IPS DF 4.7 (cell line): ENCODE results near the gene GLB1L2.

Source experiments
- DNase-seq: peaks from one replicate; pipeline ENCODE4 v3.0.0-alpha.2; 2013; ENCODE audit warnings: low spot score; ENCODE audit errors: extremely low read depth

GLB1L2 gene

DNA sequence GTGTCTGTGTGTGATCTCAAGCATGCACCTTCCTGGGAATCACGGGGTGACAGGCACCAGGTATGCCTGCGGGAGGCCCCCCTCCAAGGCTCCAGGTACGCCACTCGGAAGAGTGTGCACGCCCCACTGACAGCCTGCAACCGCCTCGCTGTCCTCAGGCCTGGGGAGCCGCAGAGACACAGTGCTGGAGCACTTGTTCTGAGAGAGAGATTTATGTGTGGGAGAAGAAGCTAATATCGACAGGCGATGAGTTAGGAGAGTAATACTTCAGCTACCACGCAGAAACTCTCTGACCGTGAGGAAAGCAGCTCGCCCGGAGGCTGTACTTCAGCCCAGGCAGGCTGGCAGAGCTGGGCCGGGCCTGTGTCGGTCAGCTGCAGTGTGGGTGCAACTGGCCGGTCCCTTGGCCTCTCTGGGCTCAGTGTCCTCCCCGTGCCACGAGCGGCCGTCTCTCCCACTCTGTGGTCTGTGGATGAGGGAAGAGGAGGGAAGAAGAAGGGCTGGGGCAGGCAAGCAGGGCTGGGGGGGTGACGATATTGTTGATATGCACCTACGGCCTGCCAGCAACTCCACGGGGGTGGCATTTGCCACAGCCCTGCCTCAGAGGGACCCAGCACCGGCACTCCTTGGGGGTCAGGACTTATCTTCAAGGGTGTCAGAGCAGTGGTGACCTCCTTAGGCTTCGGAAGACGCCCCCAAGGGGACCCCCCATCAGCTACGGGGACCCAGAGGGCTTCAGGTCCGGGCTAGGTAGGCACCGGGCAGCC, 73.0 kb downstream of the GLB1L2 start:
- DNase-seq = no peak

DNA sequence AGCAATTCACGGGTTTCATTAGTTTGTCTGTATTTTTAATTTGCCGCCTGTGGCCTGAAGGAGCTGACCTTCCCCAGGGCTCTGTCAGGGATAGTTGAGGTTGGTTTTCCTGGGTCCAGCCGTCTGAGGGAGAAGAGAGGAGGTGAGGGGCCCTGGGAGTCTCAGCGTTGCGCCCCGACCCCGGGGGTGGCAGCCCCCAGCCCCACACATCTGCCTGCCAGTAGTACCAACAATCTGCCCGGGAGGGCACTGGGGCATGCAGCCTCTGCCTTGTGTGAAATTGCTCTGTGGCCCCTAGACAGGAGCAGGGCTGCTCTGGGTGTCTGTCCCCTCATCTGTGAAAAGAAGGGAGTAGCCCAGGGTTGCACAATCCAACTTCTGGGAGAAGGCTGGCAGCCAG, 73.6 kb downstream of the GLB1L2 start:
- DNase-seq = no peak

DNA sequence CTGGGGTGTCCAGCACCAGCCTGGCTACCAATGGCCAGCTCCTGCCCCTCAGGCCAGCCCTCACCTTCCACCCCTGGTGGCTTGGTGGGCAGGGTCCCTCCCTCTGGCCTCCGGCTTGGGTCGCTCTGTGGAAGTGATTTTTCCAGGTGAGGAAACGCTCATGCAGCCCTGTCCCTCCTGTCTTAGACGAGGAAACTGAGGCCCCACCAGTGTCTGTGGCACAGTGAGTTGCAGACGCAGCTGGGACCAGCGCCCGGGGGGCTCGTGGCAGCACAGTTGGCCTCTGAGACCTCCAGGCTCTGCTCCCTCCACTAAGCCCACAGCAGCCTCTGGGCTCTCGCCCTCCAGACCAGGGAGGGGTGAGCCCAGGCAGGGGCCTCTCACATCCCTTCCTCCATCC, 74.1 kb downstream of the GLB1L2 start:
- no peak for DNase-seq

DNA sequence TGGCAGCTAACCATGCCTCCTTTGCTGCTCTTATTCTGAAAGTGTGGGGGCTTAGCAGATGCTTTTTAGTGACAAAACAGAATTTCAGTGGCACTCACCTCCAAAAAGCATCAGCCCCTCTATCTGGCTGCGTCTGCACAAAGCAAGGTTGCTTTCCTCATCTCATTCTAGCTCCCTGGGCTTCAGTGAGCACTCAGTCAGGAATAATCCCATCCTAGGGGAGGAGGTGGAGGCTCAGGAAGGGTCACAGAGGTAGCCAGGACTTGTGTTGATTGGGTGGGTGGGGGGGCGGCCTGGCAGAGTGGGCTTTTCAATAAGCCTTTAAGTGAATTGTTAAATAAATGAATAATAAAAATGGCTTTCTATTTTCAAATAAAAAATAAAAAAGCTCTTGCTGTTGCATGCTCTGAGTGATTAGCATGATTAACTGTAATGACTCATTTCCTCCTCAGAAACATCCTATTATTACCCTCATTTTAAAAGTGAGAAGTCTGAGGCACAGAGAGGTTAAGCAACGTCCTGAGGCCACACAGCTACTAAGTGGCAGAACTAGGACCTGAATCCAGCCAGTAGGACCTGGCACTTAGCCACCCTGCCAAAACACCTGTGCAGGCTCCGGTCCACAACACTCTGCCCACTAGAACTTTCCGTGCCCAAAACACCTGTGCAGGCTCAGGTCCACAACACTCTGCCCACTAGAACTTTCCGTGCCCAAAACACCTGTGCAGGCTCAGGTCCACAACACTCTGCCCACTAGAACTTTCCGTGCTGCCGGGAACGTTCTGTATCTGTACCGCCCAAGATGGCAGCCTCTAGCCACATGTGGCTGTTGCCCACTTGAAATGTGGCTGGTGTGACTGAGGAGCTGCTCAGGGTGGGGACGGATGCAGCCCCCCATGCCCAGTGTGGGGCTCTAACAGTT, 74.7 kb downstream of the GLB1L2 start:
- no peak for DNase-seq

DNA sequence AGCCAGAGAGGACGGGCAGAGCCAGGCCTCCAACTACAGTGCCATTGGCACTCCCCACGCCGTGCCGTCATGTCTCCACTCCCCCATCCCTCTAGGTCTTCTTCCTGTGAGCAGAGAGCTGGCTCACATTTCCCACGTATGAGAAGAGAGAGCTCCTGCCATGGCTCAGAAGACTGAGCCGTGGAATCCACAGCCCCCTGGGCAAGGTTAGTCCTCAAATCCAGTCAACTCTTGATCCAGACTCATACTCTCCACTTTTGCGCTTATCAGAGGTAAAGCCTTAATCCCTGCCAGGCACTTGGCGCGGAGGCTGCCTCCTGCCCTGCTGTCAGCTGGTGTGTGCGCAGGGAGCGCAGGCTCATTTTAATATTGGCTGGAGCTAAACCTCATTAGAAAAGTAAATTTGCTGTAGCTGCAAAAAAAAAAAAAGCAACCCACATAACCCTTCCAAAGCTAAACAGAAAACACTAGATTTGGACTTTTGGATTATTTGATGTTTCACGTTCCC, 75.6 kb downstream of the GLB1L2 start:
- DNase-seq = no peak

DNA sequence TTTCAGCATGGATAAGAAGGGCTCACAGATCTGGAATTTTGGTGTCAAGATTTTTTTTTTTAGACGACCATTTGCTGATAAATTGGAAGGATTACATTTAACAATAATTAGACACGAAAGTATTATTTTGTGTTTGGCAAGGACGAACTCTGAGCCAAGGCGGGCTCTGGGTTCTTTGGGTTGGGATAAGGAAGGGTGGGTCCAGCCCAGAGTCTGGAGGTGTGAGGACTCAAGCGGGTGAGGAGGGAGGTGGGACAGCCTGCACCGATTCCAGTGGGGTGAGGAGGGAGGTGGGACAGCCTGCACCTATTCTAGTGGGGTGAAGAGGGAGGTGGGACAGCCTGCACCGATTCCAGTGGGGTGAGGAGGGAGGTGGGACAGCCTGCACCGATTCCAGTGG, 76.1 kb downstream of the GLB1L2 start:
- no peak for DNase-seq

DNA sequence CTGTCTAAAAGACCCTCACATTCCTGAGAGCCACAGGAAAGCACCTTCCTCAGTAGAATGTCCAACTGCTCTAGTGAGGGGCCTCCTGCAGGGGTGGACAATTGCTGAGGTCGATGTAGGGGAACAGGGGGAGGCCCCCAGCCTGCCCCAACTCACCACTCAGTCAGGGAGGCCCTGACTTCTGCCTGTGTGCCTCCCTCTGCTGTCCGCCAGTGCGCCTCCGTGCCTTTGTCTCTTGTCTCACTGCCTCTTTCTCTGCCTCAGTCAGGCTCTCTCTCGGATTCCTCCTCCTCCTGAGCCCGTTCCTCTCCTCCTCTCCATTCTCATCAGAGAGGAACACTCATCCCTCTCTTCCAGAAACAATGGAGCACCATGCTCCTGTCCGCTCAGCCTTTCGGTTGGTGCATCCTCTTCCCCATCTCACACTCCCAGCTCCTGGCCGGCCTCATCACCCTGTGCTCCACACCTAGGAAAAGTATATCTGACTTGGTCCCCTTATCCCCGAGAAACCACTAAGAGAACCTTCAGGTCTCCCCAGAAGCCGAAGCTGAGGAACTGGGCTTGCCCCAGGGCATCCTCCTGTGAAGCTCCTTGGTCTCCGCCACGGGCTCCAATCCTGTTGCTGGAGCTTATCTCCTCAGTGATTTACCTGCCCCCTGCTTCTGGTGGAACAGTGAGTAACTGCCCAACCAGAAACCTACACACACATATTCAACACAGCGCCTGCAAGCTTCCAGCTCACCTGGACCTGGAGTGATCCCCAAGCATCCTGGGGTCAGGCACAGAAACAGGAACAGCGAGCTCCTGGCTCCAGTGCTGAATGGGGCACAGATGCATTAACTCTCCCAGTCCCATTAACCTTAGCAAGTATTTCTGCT, 78.0 kb downstream of the GLB1L2 start:
- DNase-seq = no peak

DNA sequence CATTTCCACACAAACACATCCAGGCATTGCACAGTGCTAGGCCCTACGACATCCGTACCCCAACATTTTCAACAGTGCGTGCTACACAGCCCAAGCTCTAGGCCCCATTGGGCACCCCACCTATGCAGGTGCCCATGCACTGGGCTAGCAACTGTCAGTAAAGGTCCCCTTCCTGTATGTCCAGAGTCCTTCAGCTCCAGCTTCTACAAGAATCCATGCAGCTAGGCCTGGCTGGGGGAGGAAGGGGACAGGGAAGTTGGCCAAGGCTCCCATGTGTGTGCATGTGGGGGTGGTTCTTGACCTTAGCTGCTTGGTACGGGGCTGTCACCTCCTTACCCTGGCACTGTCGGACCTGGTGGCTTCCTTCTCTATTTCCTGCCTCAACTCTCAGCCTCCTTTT, 79.0 kb downstream of the GLB1L2 start:
- no peak for DNase-seq

DNA sequence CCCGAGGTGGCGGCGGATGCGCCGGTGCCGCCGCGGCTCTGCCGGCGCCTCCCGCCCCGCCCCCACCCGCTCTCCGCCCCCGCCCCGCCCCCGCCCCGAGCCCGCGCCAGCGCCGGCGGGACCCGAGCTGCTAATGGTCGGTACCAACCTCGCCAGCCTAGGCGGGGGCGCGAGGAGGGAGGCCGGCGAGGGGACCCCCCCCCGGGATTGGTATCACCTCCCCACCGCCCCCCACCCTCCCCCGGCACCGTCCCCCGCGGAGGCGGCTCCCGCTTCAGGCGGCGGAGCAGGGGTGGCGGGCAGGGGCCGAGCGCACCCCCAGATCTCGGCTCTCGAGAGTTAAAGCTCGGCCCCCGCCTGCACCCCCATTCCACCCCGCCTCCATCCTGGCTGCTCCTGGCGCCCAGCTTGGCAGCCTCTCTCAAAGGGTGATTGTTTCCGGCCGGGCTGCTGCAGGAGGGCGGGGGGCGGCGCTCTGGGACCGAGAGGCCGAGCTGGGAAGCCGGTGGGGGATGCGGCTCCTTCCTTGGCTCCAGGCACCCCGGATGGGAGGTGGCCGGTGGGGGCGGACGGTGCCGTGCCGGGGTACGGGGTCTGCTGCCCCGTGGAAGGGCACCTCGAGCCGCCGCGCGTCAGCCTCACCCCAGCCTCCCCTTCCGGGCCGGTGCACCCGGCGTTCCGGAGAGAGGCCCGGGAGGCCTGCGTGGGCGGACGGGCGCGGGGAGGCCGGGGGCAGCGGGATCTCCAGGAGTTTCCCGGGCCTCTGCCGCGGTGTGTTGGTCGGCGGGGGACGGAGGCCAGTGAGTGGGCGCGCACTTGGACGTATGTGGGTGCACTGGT, 80.6 kb downstream of the GLB1L2 start, which contains the start of gene B3GAT1:
Gene B3GAT1, minus strand, starts transcription at position 40 of the 840 bp plus-strand sequence. CDS start 24,583 bp downstream, outside the sequence.
- no peak for DNase-seq

DNA sequence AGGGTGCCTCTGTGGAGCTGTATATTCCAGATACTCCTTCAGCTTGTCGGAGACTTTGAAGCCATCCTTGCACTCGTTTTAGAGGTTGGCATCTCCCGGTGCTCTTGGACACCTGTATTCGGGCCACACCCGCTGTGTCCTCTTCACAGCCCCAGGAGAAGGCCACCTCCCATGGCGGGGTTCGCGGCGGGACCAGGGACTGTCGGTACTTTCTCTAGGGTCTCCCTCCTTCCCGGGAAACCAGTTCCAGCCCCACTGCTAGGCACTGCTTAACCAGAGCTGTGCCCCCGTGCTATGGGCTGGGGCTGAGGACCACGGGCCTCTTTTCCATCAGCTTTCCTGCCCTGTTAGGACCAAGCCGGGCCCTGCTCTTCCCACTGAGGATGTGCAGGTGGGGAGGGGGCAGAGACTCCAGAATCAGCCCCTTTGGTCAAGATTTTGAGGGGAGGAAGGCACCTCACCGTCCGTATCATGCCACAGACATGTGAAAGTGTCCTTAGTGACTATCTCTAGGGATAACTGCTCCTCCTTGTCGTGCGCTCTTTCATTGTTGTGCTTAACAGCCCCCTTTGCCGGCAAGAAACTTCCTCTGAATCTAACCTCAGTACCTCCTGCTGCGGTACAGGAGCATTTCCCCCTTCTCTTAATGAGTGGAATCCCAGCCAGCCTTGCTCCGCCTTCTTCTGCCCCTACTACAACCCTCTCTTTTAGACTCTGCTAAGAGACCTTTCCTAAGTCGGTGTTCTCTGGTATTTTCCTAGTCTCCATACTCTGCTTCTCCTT, 81.4 kb downstream of the GLB1L2 start:
- DNase-seq = peak; percentile 30

DNA sequence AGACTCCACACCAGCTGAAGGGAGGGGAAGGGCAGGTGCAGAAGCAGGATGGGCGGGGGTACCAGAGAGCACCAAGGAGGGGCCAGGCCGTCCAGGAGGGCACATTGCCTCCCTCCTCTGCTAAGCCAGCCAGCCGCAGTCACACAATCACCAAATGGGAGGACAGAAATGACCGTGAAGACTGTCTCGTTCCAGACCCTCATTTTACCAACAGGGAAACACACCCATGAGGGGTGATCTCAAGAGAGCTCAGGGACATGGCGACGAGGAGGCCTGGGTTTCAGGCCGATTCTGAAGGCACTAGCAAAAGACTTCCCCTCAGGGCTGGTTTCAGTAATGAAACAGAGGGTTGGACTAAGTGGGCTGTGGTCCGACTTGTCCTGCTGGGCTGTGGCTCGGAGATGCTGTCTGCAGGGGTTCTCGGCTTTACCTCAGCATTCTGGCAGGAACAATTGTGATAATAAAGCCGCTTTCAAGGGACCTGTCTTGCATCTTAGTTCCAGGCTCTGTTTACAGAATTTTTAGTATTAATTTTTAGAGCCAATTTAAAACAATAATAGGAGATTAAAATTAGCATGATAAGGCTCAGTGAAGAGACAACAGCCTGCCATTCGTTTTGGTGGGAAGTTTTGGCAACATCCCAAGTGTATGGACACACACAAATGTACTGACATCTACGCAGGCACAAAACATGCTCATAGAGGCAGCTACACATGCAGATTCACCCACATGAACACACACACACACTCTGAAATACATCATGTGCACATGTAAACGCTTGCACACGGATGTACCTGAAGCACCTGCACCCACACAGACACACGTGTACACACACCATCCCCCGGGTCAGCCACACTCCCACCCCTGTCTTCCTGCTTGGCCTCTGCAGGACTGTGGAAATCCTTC, 82.3 kb downstream of the GLB1L2 start:
- no peak for DNase-seq

DNA sequence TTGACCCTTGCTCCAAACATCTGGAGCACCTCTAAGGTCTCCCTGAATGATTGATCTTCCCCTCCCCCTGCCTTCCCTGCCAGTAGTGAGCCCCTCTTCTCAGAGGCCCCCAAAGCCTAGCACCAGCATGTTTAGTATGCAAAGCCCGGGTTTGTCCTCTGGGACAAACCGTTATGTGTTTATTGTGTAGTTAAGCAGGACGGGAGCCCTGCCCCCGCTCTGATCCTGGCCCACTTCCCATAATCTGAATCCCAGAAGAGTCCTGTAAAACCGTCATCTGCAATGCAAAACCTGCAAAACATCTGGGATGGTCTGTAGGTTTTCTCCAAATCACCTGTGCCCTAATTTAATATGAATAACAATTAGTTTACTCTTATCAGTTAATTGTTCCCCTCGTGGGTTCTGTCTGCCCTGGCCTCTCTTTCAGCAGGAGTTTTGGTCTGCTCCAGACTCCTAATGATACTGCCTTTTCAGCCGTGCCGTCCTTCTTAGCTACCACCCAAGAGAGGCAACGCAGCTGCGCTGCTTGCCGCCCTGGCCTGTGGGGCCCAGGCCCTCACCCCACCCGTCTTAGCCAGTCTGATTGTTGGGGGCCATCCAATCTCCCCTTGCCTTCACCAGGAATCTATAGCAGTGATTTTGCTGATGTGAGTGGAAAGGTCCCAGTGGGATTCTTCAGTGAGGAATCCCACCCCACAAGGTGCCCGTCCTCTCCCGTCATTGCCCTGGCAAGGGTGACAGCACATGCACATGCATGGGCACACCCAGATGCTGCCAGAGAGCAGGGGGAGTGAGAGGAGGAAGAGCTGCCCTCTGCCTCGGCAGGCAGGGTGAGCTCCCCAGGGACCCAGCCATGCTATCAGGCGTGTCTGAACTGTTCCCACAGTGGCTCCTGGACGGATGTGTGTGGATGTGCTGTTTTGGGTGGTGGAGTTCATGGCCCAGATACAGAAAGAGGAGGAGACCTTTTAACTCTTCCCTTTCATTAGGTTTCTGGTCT, 83.3 kb downstream of the GLB1L2 start:
- DNase-seq = no peak

DNA sequence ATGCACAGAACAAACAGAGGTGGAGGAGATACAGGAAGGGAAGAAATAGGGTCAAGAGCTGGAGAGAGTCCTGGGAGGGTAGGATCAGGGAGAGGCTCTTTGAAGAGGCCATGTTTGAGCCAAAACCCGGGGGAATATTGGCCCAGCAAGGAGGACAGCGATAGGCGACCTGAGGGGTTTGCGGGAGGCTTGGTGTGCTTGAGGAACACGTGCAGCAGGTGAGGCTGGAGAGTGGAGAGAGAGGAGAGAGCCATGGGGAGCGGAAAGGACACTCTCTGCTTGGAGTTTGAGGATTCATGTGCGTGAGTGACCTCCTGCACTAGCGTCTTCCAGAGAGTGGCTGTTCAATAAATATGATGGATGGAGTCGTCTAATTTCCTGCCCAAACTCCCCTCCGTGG, 84.9 kb downstream of the GLB1L2 start:
- DNase-seq = no peak

DNA sequence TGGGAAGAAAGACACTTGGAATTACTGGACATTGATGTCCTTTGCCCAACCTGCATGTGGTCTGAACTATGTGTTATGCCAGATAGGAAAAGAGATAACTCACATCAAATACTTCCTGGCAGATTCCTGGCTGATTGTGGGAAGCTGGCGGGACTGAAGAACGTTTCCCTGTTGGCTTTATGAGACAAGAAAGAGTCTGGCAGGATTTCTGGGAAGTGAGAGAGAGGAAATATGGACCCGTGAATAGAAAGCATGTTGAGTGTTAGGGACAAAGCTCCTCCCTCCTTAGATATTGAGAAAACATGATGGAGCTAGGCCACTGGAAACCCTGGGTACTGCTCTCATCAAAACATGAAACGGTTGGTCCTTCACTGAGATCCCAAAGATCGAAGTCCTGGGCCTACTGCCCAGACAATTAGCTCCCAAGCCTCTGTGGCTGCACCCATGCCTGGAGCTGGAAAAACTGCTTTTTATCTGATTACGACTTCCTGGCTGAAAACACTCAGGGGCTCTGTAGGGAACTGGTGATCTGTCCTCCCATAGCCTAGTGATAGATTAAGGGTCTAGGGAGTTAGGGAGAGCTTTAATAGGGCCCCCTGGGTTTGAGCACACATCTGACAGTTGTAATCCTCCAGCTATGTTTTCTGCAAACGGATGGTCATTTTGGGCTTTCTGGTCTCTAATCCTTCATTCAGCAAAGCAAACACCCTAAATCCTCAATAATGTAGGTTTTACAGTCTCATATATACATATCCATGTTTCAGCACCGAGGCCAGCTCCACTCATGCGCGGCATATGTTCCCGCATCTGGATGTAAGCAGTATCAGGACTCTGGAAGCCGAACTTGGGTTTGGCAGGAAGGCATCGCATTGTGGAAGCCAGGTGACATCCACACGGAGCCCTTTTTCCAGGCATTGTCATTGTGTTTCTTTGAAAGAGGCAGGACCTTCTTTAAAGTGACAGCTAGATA, 86.4 kb downstream of the GLB1L2 start:
- no peak for DNase-seq

DNA sequence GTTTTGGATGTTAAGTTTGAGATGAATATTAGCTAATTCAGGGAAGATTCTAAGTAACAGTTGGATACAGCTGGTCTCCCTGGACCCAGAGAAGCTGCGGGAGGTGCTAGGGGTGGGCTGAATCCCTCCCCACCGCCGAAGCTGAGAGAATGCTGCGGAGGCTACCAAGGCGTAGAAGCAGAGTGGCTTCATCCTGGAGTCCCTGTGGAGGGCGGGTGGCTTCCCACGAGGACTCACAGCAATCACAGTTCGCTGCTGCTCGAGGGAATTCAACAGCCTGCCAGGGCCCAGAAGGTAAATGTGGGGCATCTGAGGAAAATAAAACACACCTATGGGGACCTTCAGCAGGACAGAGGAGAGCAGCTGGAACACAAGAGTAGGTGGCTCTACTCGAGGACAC, 91.3 kb downstream of the GLB1L2 start:
- no peak for DNase-seq

DNA sequence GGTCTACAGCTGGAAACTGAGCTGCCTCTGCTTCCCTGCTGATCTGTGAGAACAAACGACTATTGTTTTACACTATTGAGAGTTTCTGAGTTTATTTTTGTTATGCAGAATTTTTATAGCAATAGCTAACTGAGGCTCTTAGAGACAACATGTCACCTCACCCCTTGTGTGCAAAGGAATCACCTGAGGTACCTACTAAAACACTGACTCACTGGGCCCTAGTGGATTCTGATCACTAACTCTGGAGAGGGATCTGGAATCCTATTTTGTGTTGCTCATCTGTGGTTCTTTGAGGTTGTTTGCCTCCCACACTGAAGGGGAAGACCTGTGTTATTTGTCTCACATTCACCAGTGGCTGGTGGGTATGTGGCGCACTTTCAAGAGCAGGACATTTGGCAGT, 93.6 kb downstream of the GLB1L2 start:
- no peak for DNase-seq
